ENCODE results near the gene CAPNS1.

DNA sequence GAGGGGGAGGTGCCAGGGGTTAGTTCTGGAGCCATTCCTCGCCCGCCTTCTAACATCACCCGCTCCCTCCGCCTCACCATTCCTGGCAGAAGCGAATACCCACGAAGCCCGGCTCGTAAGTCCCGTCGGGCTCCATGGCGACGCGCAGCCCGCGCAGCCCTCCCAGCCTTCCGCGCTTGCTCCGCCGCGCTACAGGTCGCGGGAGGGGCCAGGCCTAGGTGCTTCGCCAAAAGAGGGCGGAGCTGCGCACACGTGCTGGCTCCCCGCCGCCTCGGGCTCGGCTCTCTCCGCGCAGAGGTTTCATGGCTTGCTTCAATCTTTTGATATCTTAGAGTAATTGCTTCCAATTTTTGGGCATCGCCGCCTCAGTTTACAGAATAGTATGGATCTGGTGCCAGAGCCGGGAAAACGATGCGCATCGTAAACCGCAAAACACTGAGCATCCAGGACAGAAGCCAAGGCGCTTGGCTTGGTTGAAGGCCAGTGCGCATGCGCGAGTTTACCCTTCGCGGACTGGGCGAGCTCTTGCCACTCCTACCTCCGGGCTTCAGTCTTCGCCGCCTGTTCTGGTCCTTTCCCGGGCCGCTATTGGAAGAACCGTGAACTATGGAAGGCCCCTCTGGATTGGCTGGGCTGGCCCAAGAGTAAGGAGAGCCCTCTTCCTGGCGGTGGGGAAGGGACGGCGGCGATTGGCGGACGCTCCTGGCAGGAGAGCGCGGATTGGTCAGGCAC, 25.0 kb upstream of the CAPNS1 start, which contains the start of gene POLR2I:
- peak in 1 of 2 donors; percentile 50 for TF ChIP-seq POLR2A (IDR thresholded peaks at IDR 0.05)
- TF ChIP-seq, protein P1, sequence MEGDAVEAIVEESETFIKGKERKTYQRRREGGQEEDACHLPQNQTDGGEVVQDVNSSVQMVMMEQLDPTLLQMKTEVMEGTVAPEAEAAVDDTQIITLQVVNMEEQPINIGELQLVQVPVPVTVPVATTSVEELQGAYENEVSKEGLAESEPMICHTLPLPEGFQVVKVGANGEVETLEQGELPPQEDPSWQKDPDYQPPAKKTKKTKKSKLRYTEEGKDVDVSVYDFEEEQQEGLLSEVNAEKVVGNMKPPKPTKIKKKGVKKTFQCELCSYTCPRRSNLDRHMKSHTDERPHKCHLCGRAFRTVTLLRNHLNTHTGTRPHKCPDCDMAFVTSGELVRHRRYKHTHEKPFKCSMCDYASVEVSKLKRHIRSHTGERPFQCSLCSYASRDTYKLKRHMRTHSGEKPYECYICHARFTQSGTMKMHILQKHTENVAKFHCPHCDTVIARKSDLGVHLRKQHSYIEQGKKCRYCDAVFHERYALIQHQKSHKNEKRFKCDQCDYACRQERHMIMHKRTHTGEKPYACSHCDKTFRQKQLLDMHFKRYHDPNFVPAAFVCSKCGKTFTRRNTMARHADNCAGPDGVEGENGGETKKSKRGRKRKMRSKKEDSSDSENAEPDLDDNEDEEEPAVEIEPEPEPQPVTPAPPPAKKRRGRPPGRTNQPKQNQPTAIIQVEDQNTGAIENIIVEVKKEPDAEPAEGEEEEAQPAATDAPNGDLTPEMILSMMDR (IDR thresholded peaks at IDR 0.05) = no peak
